Thyroid gland (tissue), 4 donors: Measurements from ENCODE around the gene CEP83.

Experiments
- CTCF ChIP-seq, 6 experiments: fragments of 200-600 bp in 3 of 6; fragments of 450-650 bp in 3 of 6; sonication (generic) in 3 of 6; IDR thresholded peaks; one replicate each; pipeline ENCODE4 v1.5.1; 2016 to 2019; ENCODE audit warnings: antibody characterized with exemption in 6 of 6, mild to moderate bottlenecking in 2 of 6, inconsistent platforms in 1 of 6, moderate library complexity in 1 of 6
- POLR2A ChIP-seq, 2 donors: fragments of 450-650 bp; IDR thresholded peaks; one replicate each; pipeline ENCODE4 v1.6.1; 2017; ENCODE audit warnings: antibody characterized with exemption in 2 of 2, mild to moderate bottlenecking in 2 of 2, moderate library complexity in 1 of 2

GRCh38 chr12:94273272-94273671 is 186.4 kb downstream of the CEP83 start:
- TF ChIP-seq CTCF (IDR thresholded peaks at IDR 0.05) (no peak), POLR2A (IDR thresholded peaks at IDR 0.05) (no peak)
